NB4 (cell line): ENCODE data around the gene MANF.

Source experiments
- DNase-seq: peaks from one replicate; pipeline ENCODE4 v3.0.0; 2010; ENCODE audit warnings: low read depth
- H3K4me3 ChIP-seq: one replicate; pipeline ENCODE4 v1.5.1; 2011; ENCODE audit warnings: mild to moderate bottlenecking, low read depth, low read length, moderate library complexity
- MYC ChIP-seq: IDR thresholded peaks from 2 replicates; pipeline ENCODE4 v1.6.1; 2011; ENCODE audit warnings: low read depth, low read length
- POLR2A ChIP-seq: IDR thresholded peaks from 2 replicates; pipeline ENCODE4 v1.6.1; 2011; ENCODE audit warnings: mild to moderate bottlenecking; ENCODE audit not compliant: insufficient read length; ENCODE audit errors: extremely low read depth
- TF ChIP-seq, protein P1 (sequence below): IDR thresholded peaks from 2 replicates; pipeline ENCODE4 v1.6.1; 2011; ENCODE audit warnings: low read depth, low read length
- TF ChIP-seq, protein P2 (sequence below): IDR thresholded peaks from one replicate; pipeline ENCODE4 v1.5.1; 2012; ENCODE audit warnings: low read depth, low read length

The MANF gene

DNA sequence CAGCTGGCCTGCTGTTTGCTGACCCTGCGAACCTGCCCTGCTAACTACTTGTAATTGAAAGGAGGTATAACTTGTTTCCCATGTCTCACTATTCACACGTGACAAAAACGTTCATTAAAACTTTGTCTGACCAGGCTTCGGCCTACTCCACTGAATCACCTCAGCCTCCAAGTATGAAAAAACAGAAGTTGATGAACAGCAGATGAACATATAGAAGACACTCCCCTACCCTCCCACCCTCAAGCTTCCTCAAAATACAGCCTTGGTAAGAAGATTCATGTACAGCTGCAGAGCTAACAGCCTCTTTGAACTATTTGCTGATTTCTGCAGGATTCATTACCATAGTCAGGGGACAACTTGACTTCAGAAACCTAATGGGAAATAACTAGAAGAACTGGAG lies 16.6 kb downstream of the MANF start:
- TF ChIP-seq, protein P1, sequence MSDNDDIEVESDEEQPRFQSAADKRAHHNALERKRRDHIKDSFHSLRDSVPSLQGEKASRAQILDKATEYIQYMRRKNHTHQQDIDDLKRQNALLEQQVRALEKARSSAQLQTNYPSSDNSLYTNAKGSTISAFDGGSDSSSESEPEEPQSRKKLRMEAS, result peak; percentile 88
- TF ChIP-seq MYC (peak; percentile 52; the same call in 1 of the 2 replicates), POLR2A (no peak)
- TF ChIP-seq, protein P2, sequence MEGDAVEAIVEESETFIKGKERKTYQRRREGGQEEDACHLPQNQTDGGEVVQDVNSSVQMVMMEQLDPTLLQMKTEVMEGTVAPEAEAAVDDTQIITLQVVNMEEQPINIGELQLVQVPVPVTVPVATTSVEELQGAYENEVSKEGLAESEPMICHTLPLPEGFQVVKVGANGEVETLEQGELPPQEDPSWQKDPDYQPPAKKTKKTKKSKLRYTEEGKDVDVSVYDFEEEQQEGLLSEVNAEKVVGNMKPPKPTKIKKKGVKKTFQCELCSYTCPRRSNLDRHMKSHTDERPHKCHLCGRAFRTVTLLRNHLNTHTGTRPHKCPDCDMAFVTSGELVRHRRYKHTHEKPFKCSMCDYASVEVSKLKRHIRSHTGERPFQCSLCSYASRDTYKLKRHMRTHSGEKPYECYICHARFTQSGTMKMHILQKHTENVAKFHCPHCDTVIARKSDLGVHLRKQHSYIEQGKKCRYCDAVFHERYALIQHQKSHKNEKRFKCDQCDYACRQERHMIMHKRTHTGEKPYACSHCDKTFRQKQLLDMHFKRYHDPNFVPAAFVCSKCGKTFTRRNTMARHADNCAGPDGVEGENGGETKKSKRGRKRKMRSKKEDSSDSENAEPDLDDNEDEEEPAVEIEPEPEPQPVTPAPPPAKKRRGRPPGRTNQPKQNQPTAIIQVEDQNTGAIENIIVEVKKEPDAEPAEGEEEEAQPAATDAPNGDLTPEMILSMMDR, result no peak
- DNase-seq, result peak; percentile 85
- H3K4me3 ChIP-seq, result no peak overlapping the region

DNA sequence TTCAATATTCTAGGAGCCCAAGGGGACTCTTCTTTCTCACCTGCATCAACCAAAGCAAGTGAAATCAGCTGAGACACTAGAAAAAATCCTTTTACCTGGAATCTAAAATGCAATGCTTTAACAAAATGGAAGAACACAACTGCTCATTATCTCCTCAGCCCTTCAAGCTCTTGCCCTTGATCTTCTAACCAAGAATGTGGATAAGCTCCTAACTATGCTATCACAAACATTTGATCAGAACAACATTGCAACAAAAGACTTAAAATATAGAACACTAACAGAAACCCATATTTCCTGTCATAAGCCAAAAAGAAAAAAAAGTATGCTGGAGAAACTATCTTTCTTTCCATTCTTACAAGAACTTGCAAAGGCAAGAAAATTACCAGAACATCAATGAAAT lies 18.6 kb downstream of the MANF start:
- no peak for DNase-seq
- TF ChIP-seq POLR2A, result no peak
- no peak for TF ChIP-seq MYC
- TF ChIP-seq, protein P1, result no peak
- TF ChIP-seq, protein P2, result no peak
- H3K4me3 ChIP-seq, result no peak overlapping the region

DNA sequence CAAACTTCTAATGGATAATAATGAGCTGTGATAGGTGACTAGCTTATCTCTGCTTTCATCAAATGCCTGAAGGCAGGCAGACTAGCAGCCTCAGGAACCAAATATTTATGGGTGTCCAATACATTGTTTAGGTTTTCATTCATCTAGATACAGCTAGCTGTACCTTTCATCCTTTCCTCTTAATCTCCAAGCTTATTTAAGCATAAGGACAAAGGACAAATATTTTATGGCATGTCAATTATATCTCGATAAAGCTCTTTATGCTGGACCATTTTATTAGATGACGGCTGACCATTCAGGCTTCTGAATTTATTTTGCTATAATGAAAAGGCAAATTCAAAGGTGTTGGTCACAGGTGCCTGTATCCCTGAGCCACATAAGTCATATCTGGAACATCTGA lies 22.9 kb downstream of the MANF start:
- DNase-seq, result no peak
- TF ChIP-seq MYC, result no peak
- TF ChIP-seq, protein P2, result no peak
- TF ChIP-seq POLR2A, result no peak
- H3K4me3 ChIP-seq, result no peak overlapping the region

DNA sequence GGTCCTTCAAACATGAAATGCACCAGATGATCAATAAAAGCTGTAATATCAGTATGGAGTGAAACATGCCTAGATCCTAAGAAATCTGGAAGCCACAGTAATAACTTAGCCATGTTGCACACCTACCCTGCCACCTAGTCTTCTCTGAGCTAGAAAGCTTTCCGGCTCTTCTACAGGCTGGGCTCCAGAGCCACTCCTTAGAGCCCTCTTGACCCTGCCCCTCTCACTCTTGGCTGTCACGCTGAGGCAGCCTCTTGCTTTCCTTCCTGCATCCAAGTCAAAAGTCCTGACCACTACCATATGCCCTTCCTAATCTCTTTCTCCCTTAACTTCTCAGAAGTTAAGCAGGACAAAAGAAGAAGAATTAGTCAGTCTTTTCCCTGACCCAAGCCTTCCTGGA lies 23.7 kb downstream of the MANF start:
- TF ChIP-seq, protein P1, result no peak
- TF ChIP-seq, protein P2, result no peak
- no peak for TF ChIP-seq POLR2A
- TF ChIP-seq MYC, result no peak
- H3K4me3 ChIP-seq, result no peak overlapping the region
- DNase-seq, result no peak

DNA sequence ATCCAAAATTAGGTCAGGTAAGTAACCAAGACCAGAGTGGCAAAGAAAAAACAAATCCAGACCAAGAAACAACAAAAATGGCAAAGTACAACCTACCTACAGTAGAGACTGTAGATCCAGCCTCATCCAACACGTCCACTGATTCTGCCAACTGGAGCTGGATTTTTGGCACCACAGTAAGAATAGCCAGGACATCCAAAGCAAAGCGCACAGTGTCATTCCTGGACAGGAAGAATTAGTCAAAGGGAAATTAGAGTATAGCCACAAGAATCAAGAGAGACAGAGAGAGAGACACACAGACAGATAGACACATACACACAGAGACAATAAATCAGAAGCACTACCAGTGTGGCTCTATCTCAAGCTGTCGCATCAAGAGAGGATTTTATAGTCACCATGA lies 37.1 kb downstream of the MANF start:
- DNase-seq, result no peak
- TF ChIP-seq, protein P2, result no peak
- no peak for TF ChIP-seq POLR2A
- no peak for TF ChIP-seq MYC
- TF ChIP-seq, protein P1, result no peak
- H3K4me3 ChIP-seq, result no peak overlapping the region

DNA sequence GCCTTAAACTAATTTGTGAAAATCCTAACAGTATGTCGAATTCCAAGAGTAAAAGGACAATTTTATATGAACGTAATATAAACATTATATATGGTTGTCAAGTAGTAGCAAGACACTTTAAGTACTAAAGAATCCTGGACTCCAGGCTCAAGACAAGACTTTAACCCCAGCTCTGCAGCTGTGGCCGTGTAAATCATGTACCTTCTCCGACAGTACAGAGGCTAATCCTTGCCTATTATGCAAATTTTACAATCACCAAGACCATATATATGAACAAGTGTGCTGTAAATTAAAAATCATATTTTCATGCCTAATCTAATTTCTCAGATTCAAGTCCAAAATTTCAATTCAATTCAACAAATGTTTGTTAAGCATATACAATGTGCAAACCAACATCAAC lies 41.8 kb downstream of the MANF start:
- TF ChIP-seq MYC, result no peak
- TF ChIP-seq, protein P1, result no peak
- TF ChIP-seq, protein P2, result no peak
- no peak for TF ChIP-seq POLR2A
- no peak overlapping the region for H3K4me3 ChIP-seq
- no peak for DNase-seq
